Liver (tissue), 9 donors: ENCODE results near the gene USH2A. TPM values are rescaled to one million over a fixed set of nuclear protein-coding genes. Genes with fewer than 3 reads are reported as not detected.

ENCODE experiments used
- DNase-seq: peaks from one replicate; pipeline ENCODE4 v3.0.0-alpha.2; 2017; ENCODE audit warnings: low spot score
- H3K27ac ChIP-seq, 2 donors: one replicate each; pipeline ENCODE4 v1.7.0; 2013; ENCODE audit warnings: inconsistent platforms in 2 of 2, low read length in 2 of 2, control low read depth in 1 of 2, low read depth in 1 of 2, mild to moderate bottlenecking in 1 of 2
- H3K27me3 ChIP-seq, 4 donors: one replicate each; pipeline versions ENCODE4 v1.6.1 to v1.7.0; 2013; ENCODE audit warnings: low read length in 3 of 4, inconsistent platforms in 1 of 4, mild to moderate bottlenecking in 1 of 4, moderate library complexity in 1 of 4; ENCODE audit not compliant: control insufficient read depth in 4 of 4, insufficient read depth in 4 of 4
- H3K36me3 ChIP-seq, 4 donors: one replicate each; pipeline versions ENCODE4 v1.6.1 to v1.7.0; 2013; ENCODE audit warnings: low read length in 3 of 4, mild to moderate bottlenecking in 3 of 4, low read depth in 1 of 4, moderate library complexity in 1 of 4; ENCODE audit not compliant: control insufficient read depth in 4 of 4, insufficient read depth in 3 of 4
- H3K4me1 ChIP-seq, 4 donors: one replicate each; pipeline versions ENCODE4 v1.6.1 to v1.7.0; 2013; ENCODE audit warnings: low read length in 3 of 4, mild to moderate bottlenecking in 3 of 4, moderate library complexity in 1 of 4; ENCODE audit not compliant: control insufficient read depth in 4 of 4, insufficient read depth in 4 of 4
- H3K4me3 ChIP-seq, 3 donors: one replicate each; pipeline versions ENCODE4 v1.6.1 to v1.7.0; 2013; ENCODE audit warnings: low read length in 3 of 3, control low read depth in 1 of 3, low read depth in 1 of 3, mild to moderate bottlenecking in 1 of 3
- H3K9ac ChIP-seq, 2 donors: one replicate each; pipeline ENCODE4 v1.7.0; 2013; ENCODE audit warnings: low read length in 2 of 2, mild to moderate bottlenecking in 2 of 2, moderate library complexity in 2 of 2, control low read depth in 1 of 2, low read depth in 1 of 2
- H3K9me3 ChIP-seq, 4 donors: one replicate each; pipeline versions ENCODE4 v1.6.1 to v1.7.0; 2013; ENCODE audit warnings: low read length in 3 of 4; ENCODE audit not compliant: control insufficient read depth in 4 of 4
- ATF3 ChIP-seq: IDR thresholded peaks from 2 replicates; pipeline ENCODE4 v1.6.1; 2016; ENCODE audit warnings: antibody characterized with exemption
- EGR1 ChIP-seq, 2 donors: IDR thresholded peaks; 2 replicates each; pipeline ENCODE4 v1.6.1; 2016 to 2018; ENCODE audit warnings: antibody characterized with exemption in 2 of 2, low read depth in 2 of 2
- FOXA1 ChIP-seq: IDR thresholded peaks from 2 replicates; pipeline ENCODE4 v1.6.1; 2016; ENCODE audit warnings: antibody characterized with exemption
- FOXA2 ChIP-seq: IDR thresholded peaks from 2 replicates; pipeline ENCODE4 v1.6.1; 2016; ENCODE audit warnings: antibody characterized with exemption
- GABPA ChIP-seq, 2 donors: IDR thresholded peaks in 1 of 2; conservative IDR thresholded peaks in 1 of 2; 2 replicates each; pipeline ENCODE4 v1.6.1; 2016; ENCODE audit warnings: antibody characterized with exemption in 2 of 2, mild to moderate bottlenecking in 1 of 2, moderate library complexity in 1 of 2
- HNF4A ChIP-seq, 2 donors: conservative IDR thresholded peaks; 2 replicates each; pipeline ENCODE4 v1.6.1; 2016; ENCODE audit warnings: antibody characterized with exemption in 2 of 2, mild to moderate bottlenecking in 2 of 2
- HNF4G ChIP-seq: IDR thresholded peaks from 2 replicates; pipeline ENCODE4 v1.6.1; 2016; ENCODE audit warnings: antibody characterized with exemption
- JUND ChIP-seq, 2 donors: IDR thresholded peaks; 2 replicates each; pipeline ENCODE4 v1.6.1; 2016; ENCODE audit warnings: antibody characterized with exemption in 2 of 2
- MAX ChIP-seq: IDR thresholded peaks from 2 replicates; pipeline ENCODE4 v1.6.1; 2016; ENCODE audit warnings: antibody characterized with exemption
- NR2F2 ChIP-seq: IDR thresholded peaks from 2 replicates; pipeline ENCODE4 v1.6.1; 2016; ENCODE audit warnings: antibody characterized with exemption
- REST ChIP-seq: IDR thresholded peaks from 2 replicates; pipeline ENCODE4 v1.6.1; 2016; ENCODE audit warnings: antibody characterized with exemption, mild to moderate bottlenecking
- RXRA ChIP-seq, 2 donors: IDR thresholded peaks; 2 replicates each; pipeline ENCODE4 v1.6.1; 2017 to 2018; ENCODE audit warnings: antibody characterized with exemption in 2 of 2, mild to moderate bottlenecking in 1 of 2
- SP1 ChIP-seq: IDR thresholded peaks from 2 replicates; pipeline ENCODE4 v1.6.1; 2018; ENCODE audit warnings: antibody characterized with exemption, mild to moderate bottlenecking
- TAF1 ChIP-seq: conservative IDR thresholded peaks from 2 replicates; pipeline ENCODE4 v1.6.1; 2016; ENCODE audit warnings: antibody characterized with exemption, mild to moderate bottlenecking
- YY1 ChIP-seq: IDR thresholded peaks from 2 replicates; pipeline ENCODE4 v1.6.1; 2016; ENCODE audit warnings: antibody characterized with exemption, mild to moderate bottlenecking
- ZBTB33 ChIP-seq: IDR thresholded peaks from 2 replicates; pipeline ENCODE4 v1.6.1; 2016; ENCODE audit warnings: antibody characterized with exemption
- WGBS: extraction: QIAGEN DNeasy Blood & Tissue Kit; methylation state at CpG from one replicate; pipeline ENCODE4 v1.1.7; 2013; 5-methylcytosine and 5-hydroxymethylcytosine counted together
- polyA plus RNA-seq, 2 donors: library from polyadenylated mRNA; stranded (reverse) in 1 of 2; unstranded in 1 of 2; fragments of 200-250 nt in 1 of 2; fragments of >200 nt in 1 of 2; fragmentation: Nextera tagmentation in 1 of 2; extraction: Ambion mirVana in 1 of 2; gene quantifications; one replicate each; pipeline versions ENCODE4 v1.2.1 to v1.2.3, GENCODE V29; 2013 to 2015
- total RNA-seq, 2 donors: library from RNA; depleted of rRNA; stranded (reverse); fragments of >200 nt; gene quantifications; one replicate each; pipeline ENCODE4 v1.2.3, GENCODE V29; 2014
- donor health status: healthy.
- donor health status: healthy.
- donor health status: healthy.
- donor health status: healthy.
- donor health status: healthy.

The USH2A gene
- total and polyA plus RNA-seq, 4 donors = 0.14 to 1.0 (median 0.31) TPM

GRCh38 chr1:216205176-216205575, 218.1 kb downstream of the USH2A start:
- no peak for DNase-seq
- Histone ChIP-seq H3K4me1 (peaks cover 0 to 9% (median 7%) of the 10 kb centered on the region in 4 donors), H3K9me3 (no peaks in the 10 kb centered on the region), H3K36me3 (no peaks in the 10 kb centered on the region), H3K27ac (no peak overlapping the region), H3K27me3 (no peaks in the 10 kb centered on the region), H3K4me3 (no peak overlapping the region), H3K9ac (no peak overlapping the region)
- no peak for TF ChIP-seq NR2F2
- TF ChIP-seq FOXA1 = no peak
- no peak for TF ChIP-seq TAF1
- no peak for TF ChIP-seq SP1
- TF ChIP-seq ZBTB33 = no peak
- no peak for TF ChIP-seq ATF3
- no peak for TF ChIP-seq FOXA2
- no peak for TF ChIP-seq HNF4A (conservative IDR thresholded peaks at IDR 0.05)
- no peak for TF ChIP-seq MAX
- no peak for TF ChIP-seq JUND (IDR thresholded peaks at IDR 0.05)
- no peak for TF ChIP-seq EGR1 (IDR thresholded peaks at IDR 0.05; ENCODE audit: low read depth in 2 of 2)
- no peak for TF ChIP-seq HNF4G
- no peak for TF ChIP-seq RXRA (IDR thresholded peaks at IDR 0.05)
- 98% methylated on average over 1 of the region's 1 CpG for WGBS

- Histone ChIP-seq H3K36me3 (no peaks in the 10 kb centered on the region), H3K9ac (no peak overlapping the region), H3K9me3 (no peaks in the 10 kb centered on the region), H3K4me1 (peaks cover 0 to 3% (median 1%) of the 10 kb centered on the region in 4 donors), H3K27ac (no peak overlapping the region), H3K4me3 (no peak overlapping the region), H3K27me3 (no peaks in the 10 kb centered on the region)
- DNase-seq = no peak
- 35% methylated on average over 2 of the region's 2 CpGs for WGBS
- no peak for TF ChIP-seq HNF4G
- no peak for TF ChIP-seq SP1
- TF ChIP-seq GABPA (IDR thresholded peaks at IDR 0.05 in 1 of 2, conservative IDR thresholded peaks at IDR 0.05 in 1 of 2) = no peak
- no peak for TF ChIP-seq EGR1 (IDR thresholded peaks at IDR 0.05; ENCODE audit: low read depth in 2 of 2)
- TF ChIP-seq HNF4A (conservative IDR thresholded peaks at IDR 0.05) = no peak
- TF ChIP-seq MAX = no peak
- TF ChIP-seq TAF1 = no peak
- no peak for TF ChIP-seq ATF3
- no peak for TF ChIP-seq RXRA (IDR thresholded peaks at IDR 0.05)
- no peak for TF ChIP-seq REST
- TF ChIP-seq FOXA1 = no peak
- TF ChIP-seq YY1 = no peak
Observed at GRCh38 chr1:216201946-216202345, 221.3 kb downstream of the USH2A start.
